ENCODE results near the gene CNGB1. TPM values are rescaled to one million over a fixed set of nuclear protein-coding genes. Genes with fewer than 3 reads are reported as not detected.
A peak's percentile ranks its signal among the peaks of the same experiment; 100 is the strongest.

The CNGB1 gene
- polyA plus RNA-seq, 1 of the 3 experiments (the other 2 are of a cell fraction), result 0.05 TPM

- ChIA-PET CTCF (interaction anchor here (0.6 to 1.3 kb wide), 5 partner anchors 9 to 74 kb away, joined by 3 to 7 read pairs (median 3); no protein-coding TSS in a partner anchor), POLR2A (no interaction called here)
- Histone ChIP-seq H3K36me3 (replicated peaks in 1 of 2; ENCODE audit: control insufficient read depth in 1 of 2, insufficient read depth in 2 of 2, low read length in 1 of 2) (no peaks in the 10 kb centered on the region), H3K4me3 (ENCODE audit: low read depth in 2 of 2, low read length in 1 of 2) (no peak overlapping the region), H3K9me2 (no peaks in the 10 kb centered on the region), H3K9ac (no peak overlapping the region), H3K27me3 (ENCODE audit: insufficient read depth) (no peaks in the 10 kb centered on the region; the same call in 1 of the 2 replicates), H2AFZ (ENCODE audit: low read depth) (no peak overlapping the region), H3F3A (replicated peaks; ENCODE audit: insufficient read depth) (no peaks in the 10 kb centered on the region), H3K9me3 (no peaks in the 10 kb centered on the region), H3K27ac (ENCODE audit: low read depth in 2 of 2, low read length in 1 of 2) (no peak overlapping the region), H3K79me2 (ENCODE audit: insufficient read depth) (no peaks in the 10 kb centered on the region), H3K4me2 (no peak overlapping the region), H3K4me1 (ENCODE audit: control insufficient read depth in 1 of 2, insufficient read depth in 2 of 2, low read depth in 1 of 2, low read length in 1 of 2) (peaks cover 6 to 15% of the 10 kb centered on the region in 2 experiments; a peak in 2 of 4 replicates), H4K20me1 (ENCODE audit: insufficient read depth) (no peaks in the 10 kb centered on the region)
- TF ChIP-seq RAD21 (IDR thresholded peaks at IDR 0.05; ENCODE audit: low read length), result no peak
- TF ChIP-seq MAX (IDR thresholded peaks at IDR 0.05; ENCODE audit: low read depth), result no peak
- no peak for TF ChIP-seq IRF3 (IDR thresholded peaks at IDR 0.05; ENCODE audit: low read depth, low read length)
- TF ChIP-seq ZBTB33 (IDR thresholded peaks at IDR 0.05; ENCODE audit: borderline replicate concordance, low read depth), result no peak
- TF ChIP-seq EZH2phosphoT487 (IDR thresholded peaks at IDR 0.05; ENCODE audit: borderline replicate concordance, low read depth), result no peak
- TF ChIP-seq YY1 (IDR thresholded peaks at IDR 0.05; ENCODE audit: low read depth), result no peak
- TF ChIP-seq FOXM1 (IDR thresholded peaks at IDR 0.05; ENCODE audit: low read depth), result no peak
- TF ChIP-seq TAF1 (IDR thresholded peaks at IDR 0.05; ENCODE audit: borderline replicate concordance, low read depth, low read length), result no peak
- TF ChIP-seq ELF1 (IDR thresholded peaks at IDR 0.05), result no peak
- no peak for TF ChIP-seq SMC3 (IDR thresholded peaks at IDR 0.05; ENCODE audit: low read depth, low read length)
- TF ChIP-seq CHD2 (IDR thresholded peaks at IDR 0.05; ENCODE audit: low read length, partially characterized antibody), result no peak
- no peak for DNase-seq
- 100% methylated on average over 5 of the region's 10 CpGs for WGBS (ENCODE audit: low lambda C conversion rate)
These were observed 31.1 kb downstream of the CNGB1 start for GRCh38 chr16:57939872-57940224.

- Histone ChIP-seq H3K36me3 (replicated peaks in 1 of 2; ENCODE audit: control insufficient read depth in 1 of 2, insufficient read depth in 2 of 2, low read length in 1 of 2) (no peaks in the 10 kb centered on the region), H3K4me1 (ENCODE audit: control insufficient read depth in 1 of 2, insufficient read depth in 2 of 2, low read depth in 1 of 2, low read length in 1 of 2) (peaks cover 6 to 15% of the 10 kb centered on the region in 2 experiments; a peak in 2 of 4 replicates), H3K9me2 (no peaks in the 10 kb centered on the region), H3K9me3 (no peaks in the 10 kb centered on the region), H3K4me2 (no peak overlapping the region), H3K4me3 (ENCODE audit: low read depth in 2 of 2, low read length in 1 of 2) (no peak overlapping the region), H3F3A (replicated peaks; ENCODE audit: insufficient read depth) (no peaks in the 10 kb centered on the region), H3K27me3 (ENCODE audit: insufficient read depth) (no peaks in the 10 kb centered on the region; the same call in 1 of the 2 replicates), H3K79me2 (ENCODE audit: insufficient read depth) (no peaks in the 10 kb centered on the region), H3K27ac (ENCODE audit: low read depth in 2 of 2, low read length in 1 of 2) (no peak overlapping the region), H3K9ac (no peak overlapping the region), H2AFZ (ENCODE audit: low read depth) (no peak overlapping the region), H4K20me1 (ENCODE audit: insufficient read depth) (no peaks in the 10 kb centered on the region)
- no peak for DNase-seq
- ChIA-PET POLR2A (no interaction called here), CTCF (interaction anchor here (0.6 to 1.6 kb wide), 7 partner anchors 8 to 75 kb away, joined by 3 to 4 read pairs (median 3); no protein-coding TSS in a partner anchor)
- WGBS (ENCODE audit: low lambda C conversion rate), result 81% methylated on average over 11 of the region's 13 CpGs
- TF ChIP-seq EP300 (IDR thresholded peaks at IDR 0.05; ENCODE audit: borderline replicate concordance in 1 of 2, low read depth in 1 of 2, low read length in 1 of 2) (no peak), RCOR1 (IDR thresholded peaks at IDR 0.05; ENCODE audit: low read length) (no peak), SIN3A (IDR thresholded peaks at IDR 0.05; ENCODE audit: borderline replicate concordance, low read depth, low read length) (no peak), CHD2 (IDR thresholded peaks at IDR 0.05; ENCODE audit: low read length, partially characterized antibody) (no peak), CTCF (IDR thresholded peaks at IDR 0.05) (peak; percentile 34), NFIC (IDR thresholded peaks at IDR 0.05; ENCODE audit: borderline replicate concordance) (peak; percentile 60), PBX3 (IDR thresholded peaks at IDR 0.05) (no peak)
These were observed 31.7 kb downstream of the CNGB1 start for GRCh38 chr16:57938936-57939871.

Measured in SK-N-SH (cell line).